Dermis lymphatic vessel endothelial cell (primary cell): ENCODE measurements around the gene SMG5. TPM values are rescaled to one million over a fixed set of nuclear protein-coding genes. Genes with fewer than 3 reads are reported as not detected.

Source experiments
- total RNA-seq: library from RNA; depleted of rRNA; stranded (reverse); fragments of >200 nt; gene quantifications from 2 replicates; pipeline ENCODE4 v1.2.1, GENCODE V29; 2014

The SMG5 gene, protein sequence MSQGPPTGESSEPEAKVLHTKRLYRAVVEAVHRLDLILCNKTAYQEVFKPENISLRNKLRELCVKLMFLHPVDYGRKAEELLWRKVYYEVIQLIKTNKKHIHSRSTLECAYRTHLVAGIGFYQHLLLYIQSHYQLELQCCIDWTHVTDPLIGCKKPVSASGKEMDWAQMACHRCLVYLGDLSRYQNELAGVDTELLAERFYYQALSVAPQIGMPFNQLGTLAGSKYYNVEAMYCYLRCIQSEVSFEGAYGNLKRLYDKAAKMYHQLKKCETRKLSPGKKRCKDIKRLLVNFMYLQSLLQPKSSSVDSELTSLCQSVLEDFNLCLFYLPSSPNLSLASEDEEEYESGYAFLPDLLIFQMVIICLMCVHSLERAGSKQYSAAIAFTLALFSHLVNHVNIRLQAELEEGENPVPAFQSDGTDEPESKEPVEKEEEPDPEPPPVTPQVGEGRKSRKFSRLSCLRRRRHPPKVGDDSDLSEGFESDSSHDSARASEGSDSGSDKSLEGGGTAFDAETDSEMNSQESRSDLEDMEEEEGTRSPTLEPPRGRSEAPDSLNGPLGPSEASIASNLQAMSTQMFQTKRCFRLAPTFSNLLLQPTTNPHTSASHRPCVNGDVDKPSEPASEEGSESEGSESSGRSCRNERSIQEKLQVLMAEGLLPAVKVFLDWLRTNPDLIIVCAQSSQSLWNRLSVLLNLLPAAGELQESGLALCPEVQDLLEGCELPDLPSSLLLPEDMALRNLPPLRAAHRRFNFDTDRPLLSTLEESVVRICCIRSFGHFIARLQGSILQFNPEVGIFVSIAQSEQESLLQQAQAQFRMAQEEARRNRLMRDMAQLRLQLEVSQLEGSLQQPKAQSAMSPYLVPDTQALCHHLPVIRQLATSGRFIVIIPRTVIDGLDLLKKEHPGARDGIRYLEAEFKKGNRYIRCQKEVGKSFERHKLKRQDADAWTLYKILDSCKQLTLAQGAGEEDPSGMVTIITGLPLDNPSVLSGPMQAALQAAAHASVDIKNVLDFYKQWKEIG
- total RNA-seq = 38.4 and 42.6 TPM in 2 replicates

DNA sequence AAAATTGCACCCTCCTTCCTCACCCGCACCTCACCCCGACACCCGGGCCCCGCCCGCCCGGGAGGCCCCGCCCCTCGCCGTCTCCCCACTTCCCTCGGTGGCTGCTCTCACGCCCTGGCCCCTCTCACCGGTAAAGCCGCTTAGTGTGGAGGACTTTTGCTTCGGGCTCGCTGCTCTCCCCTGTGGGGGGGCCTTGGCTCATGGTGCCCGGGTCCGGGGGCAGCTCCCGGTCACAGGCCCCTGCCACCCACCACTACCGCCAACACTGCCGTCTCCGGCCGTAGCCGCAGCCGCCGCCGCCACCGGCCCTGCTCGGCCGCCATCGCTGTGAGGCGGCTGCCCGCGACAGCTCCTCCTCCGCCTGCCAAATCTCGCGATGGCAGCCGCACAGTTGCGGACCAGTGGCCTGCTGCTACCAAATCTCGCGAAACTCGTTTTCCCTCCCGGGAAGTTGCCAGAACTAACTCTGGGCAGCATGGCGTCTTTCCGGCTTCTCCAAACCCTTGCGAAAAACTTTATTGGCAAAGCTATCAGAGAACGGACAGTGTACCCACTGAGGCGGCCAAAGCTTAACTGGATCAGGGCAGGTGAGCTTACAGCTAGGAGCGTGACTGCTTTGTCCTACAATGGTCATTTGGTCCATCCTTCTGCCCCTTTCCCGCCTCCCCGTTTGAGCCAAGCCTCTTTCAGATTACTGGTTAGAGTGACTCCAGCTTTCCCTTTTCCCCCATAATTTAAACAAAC lies at the start of gene SMG5:
Gene SMG5, minus strand, starts transcription at position 347 of the 744 bp plus-strand sequence. Its CDS starts 145 bp downstream, at position 202.

DNA sequence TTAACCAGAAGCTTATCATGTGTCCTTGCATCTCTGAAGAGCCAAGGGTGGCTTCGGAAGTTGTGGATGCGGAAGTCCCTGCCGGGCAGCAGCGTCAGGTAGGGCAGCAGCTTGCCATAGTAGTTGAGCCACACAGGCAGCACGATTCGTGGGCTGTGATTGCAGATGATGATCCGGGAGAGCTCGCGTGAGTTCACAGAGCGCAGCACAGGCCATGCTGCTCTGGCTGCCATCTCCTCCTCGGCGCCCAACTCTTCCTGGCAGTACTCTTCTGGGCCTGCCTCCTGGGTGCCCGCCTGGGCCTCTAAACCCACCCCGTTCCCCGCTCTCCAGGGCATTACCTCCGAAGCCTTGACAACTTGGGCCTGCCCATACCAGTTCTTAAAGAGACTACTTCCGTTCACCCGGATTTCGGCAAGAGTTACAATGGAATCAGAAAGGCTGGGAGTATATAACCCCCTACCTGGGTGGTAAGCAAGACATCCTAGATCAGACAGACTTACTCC lies 16.3 kb upstream of the SMG5 start, which contains the start of gene VHLL:
Gene VHLL, minus strand, starts transcription at position 456 of the 506 bp plus-strand sequence. Its CDS starts 118 bp downstream, at position 338.

DNA sequence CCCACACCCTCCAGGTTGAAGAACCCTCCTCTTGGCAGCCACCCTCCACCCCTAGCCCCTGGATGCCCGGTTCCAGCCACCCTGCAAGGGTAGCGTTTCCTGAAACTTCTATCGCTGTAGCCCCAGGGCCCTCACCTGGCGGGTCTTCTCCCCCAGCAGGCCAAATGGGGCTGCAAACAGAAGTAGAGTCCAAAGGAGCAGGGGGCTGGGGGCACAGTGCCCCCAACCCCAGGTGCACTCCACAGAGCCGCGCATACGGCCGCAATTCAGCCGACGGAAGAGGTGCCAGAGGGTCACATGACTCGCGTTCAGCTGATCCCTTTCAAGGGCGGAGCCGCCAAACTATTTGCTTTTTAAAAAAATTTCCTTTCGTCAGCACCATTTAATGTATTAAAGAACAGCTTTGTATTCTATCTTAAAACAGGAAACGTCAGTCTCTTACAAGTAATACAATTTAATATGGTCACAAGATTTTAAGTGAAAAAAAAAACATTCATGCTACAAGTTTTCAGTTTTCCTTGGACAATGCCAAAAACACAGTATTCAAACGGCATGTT lies 12.8 kb upstream of the SMG5 start, which contains the start of gene GLMP:
Gene GLMP, minus strand, starts transcription at position 289 of the 557 bp plus-strand sequence. Its CDS starts 34 bp downstream, at position 255.

DNA sequence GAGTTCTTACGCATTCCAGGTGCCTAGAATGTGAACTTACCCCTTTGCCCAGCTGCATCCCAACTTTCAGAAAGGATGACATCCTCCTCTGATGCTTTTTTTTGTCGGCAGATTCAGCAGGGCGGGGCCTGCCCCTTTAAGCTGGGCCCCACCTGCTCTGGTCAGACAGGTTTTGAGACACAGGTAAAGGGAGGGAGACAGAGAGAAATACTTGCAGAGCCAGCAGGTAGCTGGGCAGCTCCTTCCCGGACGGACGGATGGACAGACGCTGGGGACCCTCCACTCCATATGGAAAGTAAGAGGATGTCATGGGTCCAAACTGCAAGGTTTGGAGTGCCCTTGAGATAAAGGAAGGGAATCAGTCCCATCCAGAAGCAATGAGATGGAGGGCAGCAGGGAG lies 1.5 kb upstream of the SMG5 start, which contains the start of gene TMEM79:
Gene TMEM79, plus strand, starts transcription at position 214 of the 400 bp plus-strand sequence. CDS start 902 bp downstream, outside the sequence.

DNA sequence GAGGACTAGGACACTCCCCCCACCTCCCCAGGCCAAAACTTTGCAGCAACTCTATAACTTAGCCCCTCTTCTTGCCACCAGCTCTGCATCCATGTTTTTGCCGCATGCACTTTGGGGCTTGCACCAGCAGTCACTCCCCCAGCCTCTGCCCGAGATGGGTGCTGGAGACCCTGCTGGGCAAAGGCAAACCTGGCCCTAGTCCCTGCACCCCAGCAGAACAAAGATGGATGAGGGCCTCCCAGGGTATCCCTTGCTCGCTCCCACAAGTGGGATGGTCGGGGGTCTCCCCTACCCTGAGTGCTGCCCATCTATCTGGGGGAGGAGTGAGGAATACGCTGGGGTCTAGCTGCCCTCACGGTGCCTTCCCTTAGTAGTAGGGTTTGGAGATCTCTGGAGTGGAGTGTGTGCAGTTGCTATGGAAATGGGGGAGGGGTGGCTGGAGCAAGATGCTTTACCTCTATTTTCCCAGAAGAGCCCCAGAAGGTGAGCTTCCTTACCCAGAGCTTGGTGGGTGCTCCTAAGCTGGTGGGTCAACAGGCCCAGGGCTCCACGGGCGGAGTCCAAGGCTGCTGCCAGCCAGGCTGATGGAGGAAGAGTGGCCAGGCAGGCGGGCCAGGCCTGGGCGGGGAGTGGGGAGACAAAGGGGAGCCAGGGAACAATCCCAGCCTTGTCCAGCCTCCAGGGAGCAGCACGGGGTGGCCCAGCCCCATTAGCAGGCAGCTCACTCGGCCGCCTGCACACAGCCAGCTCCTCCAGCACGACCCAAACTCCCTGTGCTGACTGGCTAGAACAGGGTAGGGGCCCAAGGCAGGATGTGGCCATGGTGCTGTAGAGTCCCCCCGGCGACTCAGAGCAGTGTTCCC lies 34.9 kb downstream of the SMG5 start, which contains the start of gene PAQR6:
Gene PAQR6, minus strand, starts transcription at position 597 of the 863 bp plus-strand sequence. CDS start 1,325 bp downstream, outside the sequence.

DNA sequence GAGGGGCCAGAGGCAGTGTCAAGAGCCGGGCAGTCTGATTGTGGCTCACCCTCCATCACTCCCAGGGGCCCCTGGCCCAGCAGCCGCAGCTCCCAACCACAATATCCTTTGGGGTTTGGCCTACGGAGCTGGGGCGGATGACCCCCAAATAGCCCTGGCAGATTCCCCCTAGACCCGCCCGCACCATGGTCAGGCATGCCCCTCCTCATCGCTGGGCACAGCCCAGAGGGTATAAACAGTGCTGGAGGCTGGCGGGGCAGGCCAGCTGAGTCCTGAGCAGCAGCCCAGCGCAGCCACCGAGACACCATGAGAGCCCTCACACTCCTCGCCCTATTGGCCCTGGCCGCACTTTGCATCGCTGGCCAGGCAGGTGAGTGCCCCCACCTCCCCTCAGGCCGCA lies 40.7 kb downstream of the SMG5 start, which contains the start of gene BGLAP:
Gene BGLAP, plus strand, starts transcription at position 259 of the 400 bp plus-strand sequence. Its CDS starts 48 bp downstream, at position 307.

DNA sequence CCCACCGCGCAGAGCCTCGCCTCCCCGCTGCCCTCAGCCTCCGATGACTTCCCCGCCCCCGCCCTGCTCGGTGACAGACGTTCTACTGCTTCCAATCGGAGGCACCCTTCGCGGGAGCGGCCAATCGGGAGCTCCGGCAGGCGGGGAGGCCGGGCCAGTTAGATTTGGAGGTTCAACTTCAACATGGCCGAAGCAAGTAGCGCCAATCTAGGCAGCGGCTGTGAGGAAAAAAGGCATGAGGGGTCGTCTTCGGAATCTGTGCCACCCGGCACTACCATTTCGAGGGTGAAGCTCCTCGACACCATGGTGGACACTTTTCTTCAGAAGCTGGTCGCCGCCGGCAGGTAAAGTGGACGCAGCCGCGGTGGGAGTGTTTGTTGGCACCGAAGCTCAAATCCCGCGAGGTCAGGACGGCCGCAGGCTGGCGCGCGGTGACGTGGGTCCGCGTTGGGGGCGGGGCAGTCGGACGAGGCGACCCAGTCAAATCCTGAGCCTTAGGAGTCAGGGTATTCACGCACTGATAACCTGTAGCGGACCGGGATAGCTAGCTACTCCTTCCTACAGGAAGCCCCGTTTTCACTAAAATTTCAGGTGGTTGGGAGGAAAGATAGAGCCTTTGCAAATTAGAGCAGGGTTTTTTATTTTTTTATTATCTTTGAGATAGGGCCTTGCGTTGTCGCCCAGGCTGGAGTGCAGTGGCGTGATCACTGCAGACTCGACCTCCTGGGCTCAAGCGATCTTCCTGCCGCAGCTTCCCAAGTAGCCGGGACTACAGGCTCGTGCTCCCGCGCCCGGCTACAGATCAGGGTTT lies 69.6 kb downstream of the SMG5 start, which contains the start of gene PMF1:
Gene PMF1, plus strand, starts transcription at position 175 of the 811 bp plus-strand sequence. Its CDS starts 9 bp downstream, at position 184.

Other genes starting within 250 kb of the SMG5 start
- gene UBQLN4, start 229.0 kb downstream of the SMG5 start, total RNA-seq = 10.5 and 13.6 TPM in 2 replicates
- gene LAMTOR2, start 228.0 kb downstream of the SMG5 start, total RNA-seq = 79.8 and 102 TPM in 2 replicates
- gene RAB25, start 221.7 kb downstream of the SMG5 start, total RNA-seq = not detected in 2 replicates
- gene MEX3A, start 200.4 kb downstream of the SMG5 start, total RNA-seq = 2.9 and 4.8 TPM in 2 replicates
- 254 and 363 TPM in 2 replicates for gene LMNA, start 168.1 kb downstream of the SMG5 start, total RNA-seq
- 0.52 and 0.65 TPM in 2 replicates for gene SEMA4A, start 129.2 kb downstream of the SMG5 start, total RNA-seq
- 10.1 and 10.3 TPM in 2 replicates for gene SLC25A44, start 88.7 kb downstream of the SMG5 start, total RNA-seq
- 58.4 and 60.4 TPM in 2 replicates for gene PMF1, start 69.8 kb downstream of the SMG5 start, total RNA-seq
- 0.33 and 0.43 TPM in 2 replicates for gene BGLAP, start 40.6 kb downstream of the SMG5 start, total RNA-seq
- 0.33 and 0.52 TPM in 2 replicates for gene PAQR6, start 34.8 kb downstream of the SMG5 start, total RNA-seq
- gene TMEM79, start 1.5 kb upstream of the SMG5 start, total RNA-seq = 0.54 and 0.95 TPM in 2 replicates
- 48.9 and 54.0 TPM in 2 replicates for gene GLMP, start 12.9 kb upstream of the SMG5 start, total RNA-seq
- gene VHLL, start 16.5 kb upstream of the SMG5 start, total RNA-seq = 0.11 TPM in 1 of 2 replicates, not detected in the other
- gene CCT3, start 55.5 kb upstream of the SMG5 start, total RNA-seq = 378 and 523 TPM in 2 replicates
- gene TSACC, start 55.7 kb upstream of the SMG5 start, total RNA-seq = 0.09 and 0.11 TPM in 2 replicates
- not detected in 2 replicates for gene RHBG, start 86.4 kb upstream of the SMG5 start, total RNA-seq
- 4.6 and 6.8 TPM in 2 replicates for gene MEF2D, start 217.9 kb upstream of the SMG5 start, total RNA-seq